Measurements from ENCODE around the gene INSR. TPM values are rescaled to one million over a fixed set of nuclear protein-coding genes. Genes with fewer than 3 reads are reported as not detected.

Gene INSR
- total and polyA plus RNA-seq, 2 donors (not counting 3 experiments of a cell fraction or from before 2014, with no cell fraction given), result 4.9 to 19.5 TPM

DNA sequence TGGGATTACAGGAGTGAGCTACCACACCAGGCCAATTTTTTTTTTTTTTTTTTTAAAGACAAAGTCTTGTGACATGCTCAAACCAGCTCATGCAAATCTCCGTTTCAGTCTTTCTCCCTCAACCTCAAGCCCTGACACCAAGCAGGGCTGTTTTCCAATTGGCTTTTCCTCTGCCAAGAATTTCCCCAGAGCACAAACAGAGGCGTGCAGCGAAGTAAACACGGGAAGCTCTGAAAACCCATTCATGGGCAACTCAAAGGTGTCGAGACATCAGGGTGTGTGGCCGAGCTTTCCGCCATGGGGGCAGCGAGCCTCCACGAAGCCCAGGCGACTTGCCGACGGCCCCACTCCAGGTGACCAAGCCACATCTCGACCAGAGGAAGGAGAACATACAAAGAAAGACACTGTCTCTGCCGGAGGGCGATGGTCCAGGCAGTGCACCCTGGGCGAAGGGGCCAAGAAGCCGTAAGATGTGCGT is 70.0 kb downstream of the INSR start:
- TF ChIP-seq MYC (IDR thresholded peaks at IDR 0.05; ENCODE audit: low read depth, low read length), result no peak
- no peak for TF ChIP-seq POLR2A (IDR thresholded peaks at IDR 0.05; ENCODE audit: low read depth, low read length)
- TF ChIP-seq POLR2AphosphoS5 (IDR thresholded peaks at IDR 0.05; ENCODE audit: insufficient read depth, low read depth, low read length), result no peak
- no peak for TF ChIP-seq GATA2 (IDR thresholded peaks at IDR 0.05; ENCODE audit: insufficient read depth, insufficient read length, low read depth, low read length)
- TF ChIP-seq MAX (IDR thresholded peaks at IDR 0.05; ENCODE audit: insufficient read depth, insufficient read length), result no peak
- TF ChIP-seq CTCF (IDR thresholded peaks at IDR 0.05; ENCODE audit: extremely low read depth in 1 of 2, insufficient read depth in 1 of 2, low read depth in 1 of 2, low read length in 2 of 2), result no peak
- no peak for TF ChIP-seq FOS (IDR thresholded peaks at IDR 0.05; ENCODE audit: borderline replicate concordance, insufficient read depth, low read length)
- TF ChIP-seq JUN (IDR thresholded peaks at IDR 0.05; ENCODE audit: borderline replicate concordance, insufficient read depth, insufficient read length, low read depth), result no peak
- no peak for TF ChIP-seq EZH2 (IDR thresholded peaks at IDR 0.05; ENCODE audit: borderline replicate concordance, low read depth, low read length, severe bottlenecking)
- Histone ChIP-seq H4K20me1 (replicated peaks; ENCODE audit: control insufficient read depth, extremely low read depth, insufficient read depth, low read length) (no peaks in the 10 kb centered on the region), H3K4me1 (ENCODE audit: control insufficient read depth, extremely low read depth, insufficient read depth, low read length) (no peaks in the 10 kb centered on the region), H3K79me2 (ENCODE audit: control insufficient read depth, insufficient read depth, low read length) (no peaks in the 10 kb centered on the region), H3K9me1 (replicated peaks; ENCODE audit: control insufficient read depth, extremely low read depth, insufficient read depth, low read length) (no peaks in the 10 kb centered on the region), H3K27ac (ENCODE audit: insufficient read depth, low read depth, low read length) (no peak overlapping the region), H3K4me3 (replicated peaks in 1 of 3; ENCODE audit: insufficient read depth in 1 of 3, low read depth in 1 of 3, low read length in 3 of 3) (no peak overlapping the region), H3K27me3 (ENCODE audit: control insufficient read depth in 2 of 2, insufficient read depth in 2 of 2, low read length in 2 of 2) (no peaks in the 10 kb centered on the region), H2AFZ (ENCODE audit: low read depth, low read length) (no peak overlapping the region), H3K4me2 (ENCODE audit: insufficient read depth, low read length) (no peak overlapping the region), H3K9ac (replicated peaks; ENCODE audit: extremely low read depth, insufficient read depth, low read length) (no peak overlapping the region), H3K36me3 (ENCODE audit: control insufficient read depth in 2 of 2, extremely low read depth in 1 of 2, insufficient read depth in 2 of 2, low read length in 2 of 2) (no peaks in the 10 kb centered on the region), H3K9me3 (replicated peaks; ENCODE audit: control insufficient read depth, insufficient read depth, low read length) (no peaks in the 10 kb centered on the region)
- DNase-seq (ENCODE audit: low read depth, low spot score) (no peak), FAIRE-seq (no peak)
- POLR2A ChIA-PET, result interaction anchor here (0.6 to 0.7 kb wide), 2 partner anchors 22 to 919 kb away, joined by 7 read pairs; no protein-coding TSS in a partner anchor
- BruUV-seq (replicated peaks), result no TSS peak
- intact Hi-C loops (cut with micrococcal nuclease) (no loop called here), dilution Hi-C loops (cut with MboI; ENCODE audit: extremely low pct_ligation_motif_present, low sequenced_read_pairs) (no loop called here)
- CTCF ChIA-PET, result interaction anchor here (0.6 kb wide), 1 partner anchor 194 kb away, joined by 3 read pairs; no protein-coding TSS in a partner anchor

Measured in endothelial cell of umbilical vein (primary cell).